NT2/D1 (cell line): ENCODE data around the gene TIAM1.

ENCODE experiments used
- DNase-seq: peaks from one replicate; pipeline ENCODE4 v3.0.0-alpha.2; 2011; ENCODE audit warnings: low read depth, low spot score
- H3K27me3 ChIP-seq: 2 replicates; pipeline ENCODE4 v1.6.0; 2011; ENCODE audit warnings: mild to moderate bottlenecking; ENCODE audit not compliant: insufficient read length, insufficient read depth
- H3K36me3 ChIP-seq: 2 replicates; pipeline ENCODE4 v1.6.1; 2011; ENCODE audit warnings: mild to moderate bottlenecking, low read length, mixed read lengths; ENCODE audit not compliant: insufficient read depth, insufficient read length
- H3K4me1 ChIP-seq: 2 replicates; pipeline ENCODE4 v1.5.1; 2011; ENCODE audit not compliant: insufficient read depth, insufficient read length
- H3K4me3 ChIP-seq: 2 replicates; pipeline ENCODE4 v1.5.1; 2011; ENCODE audit warnings: low read depth; ENCODE audit not compliant: insufficient read length
- H3K9ac ChIP-seq: 2 replicates; pipeline ENCODE4 v1.6.0; 2011; ENCODE audit warnings: low read depth; ENCODE audit not compliant: insufficient read length
- H3K9me3 ChIP-seq: 2 replicates; pipeline ENCODE4 v1.5.1; 2011; ENCODE audit warnings: mild to moderate bottlenecking, low read length; ENCODE audit not compliant: insufficient read depth
- SUZ12 ChIP-seq: IDR thresholded peaks from 2 replicates; pipeline ENCODE4 v1.6.1; 2011; ENCODE audit not compliant: insufficient read length, insufficient read depth; ENCODE audit errors: extremely low read depth
- YY1 ChIP-seq: IDR thresholded peaks from 2 replicates; pipeline ENCODE4 v1.6.1; 2011; ENCODE audit not compliant: insufficient read length, insufficient read depth
- ZNF274 ChIP-seq: IDR thresholded peaks from 2 replicates; pipeline ENCODE4 v1.6.1; 2011; ENCODE audit warnings: mild to moderate bottlenecking, low read depth, low read length

The TIAM1 gene

DNA sequence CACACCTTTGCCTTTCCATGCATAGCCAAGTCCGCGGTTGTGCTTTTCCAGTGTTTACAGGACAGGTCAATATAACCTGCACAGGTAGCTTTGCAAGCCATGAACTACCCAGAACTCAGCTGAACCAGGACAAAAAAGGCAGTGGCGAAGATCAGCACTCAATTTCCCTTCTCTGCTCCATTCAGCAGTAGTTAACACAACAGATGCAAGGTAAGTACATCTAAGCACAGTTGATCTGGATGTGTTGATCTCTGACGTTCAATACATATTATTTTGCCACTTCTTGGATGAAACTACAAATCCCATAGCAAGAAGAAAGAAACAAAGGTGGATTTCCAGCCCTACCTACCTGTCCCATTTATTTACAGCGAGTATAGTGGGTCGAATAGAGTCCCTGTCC lies 159.2 kb downstream of the TIAM1 start:
- TF ChIP-seq ZNF274 (no peak), SUZ12 (no peak), YY1 (no peak)
- no peaks in the 10 kb centered on the region for H3K27me3 ChIP-seq
- H3K4me3 ChIP-seq = no peak overlapping the region
- no peak for DNase-seq
- peaks cover 3% of the 10 kb centered on the region for H3K4me1 ChIP-seq
- no peaks in the 10 kb centered on the region for H3K9me3 ChIP-seq
- peaks cover 35% of the 10 kb centered on the region for H3K36me3 ChIP-seq
- no peak overlapping the region for H3K9ac ChIP-seq

DNA sequence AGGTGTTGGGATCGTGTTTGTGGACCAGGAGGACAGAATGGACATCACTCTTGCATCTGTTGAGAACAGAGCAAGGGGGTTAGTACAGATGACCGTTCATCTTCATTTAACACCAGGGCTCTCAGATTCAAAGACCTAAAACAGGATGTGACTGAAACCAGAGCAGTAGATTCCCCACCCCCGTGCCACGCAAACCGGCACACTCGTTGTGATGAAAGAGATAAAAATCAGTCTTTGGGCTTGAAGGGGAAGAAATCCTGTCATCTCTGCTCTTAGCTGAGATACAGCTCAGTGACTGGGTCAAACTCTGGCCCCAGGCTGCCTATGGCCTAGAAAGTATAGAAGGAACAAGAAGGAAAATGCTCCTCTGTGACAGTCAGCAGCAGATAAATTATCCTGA lies 159.6 kb downstream of the TIAM1 start:
- H3K4me3 ChIP-seq = no peak overlapping the region
- no peaks in the 10 kb centered on the region for H3K9me3 ChIP-seq
- peaks cover 35% of the 10 kb centered on the region for H3K36me3 ChIP-seq
- no peaks in the 10 kb centered on the region for H3K27me3 ChIP-seq
- H3K4me1 ChIP-seq = peaks cover 3% of the 10 kb centered on the region
- no peak overlapping the region for H3K9ac ChIP-seq
- TF ChIP-seq ZNF274 (no peak), SUZ12 (no peak), YY1 (no peak)
- DNase-seq = no peak

DNA sequence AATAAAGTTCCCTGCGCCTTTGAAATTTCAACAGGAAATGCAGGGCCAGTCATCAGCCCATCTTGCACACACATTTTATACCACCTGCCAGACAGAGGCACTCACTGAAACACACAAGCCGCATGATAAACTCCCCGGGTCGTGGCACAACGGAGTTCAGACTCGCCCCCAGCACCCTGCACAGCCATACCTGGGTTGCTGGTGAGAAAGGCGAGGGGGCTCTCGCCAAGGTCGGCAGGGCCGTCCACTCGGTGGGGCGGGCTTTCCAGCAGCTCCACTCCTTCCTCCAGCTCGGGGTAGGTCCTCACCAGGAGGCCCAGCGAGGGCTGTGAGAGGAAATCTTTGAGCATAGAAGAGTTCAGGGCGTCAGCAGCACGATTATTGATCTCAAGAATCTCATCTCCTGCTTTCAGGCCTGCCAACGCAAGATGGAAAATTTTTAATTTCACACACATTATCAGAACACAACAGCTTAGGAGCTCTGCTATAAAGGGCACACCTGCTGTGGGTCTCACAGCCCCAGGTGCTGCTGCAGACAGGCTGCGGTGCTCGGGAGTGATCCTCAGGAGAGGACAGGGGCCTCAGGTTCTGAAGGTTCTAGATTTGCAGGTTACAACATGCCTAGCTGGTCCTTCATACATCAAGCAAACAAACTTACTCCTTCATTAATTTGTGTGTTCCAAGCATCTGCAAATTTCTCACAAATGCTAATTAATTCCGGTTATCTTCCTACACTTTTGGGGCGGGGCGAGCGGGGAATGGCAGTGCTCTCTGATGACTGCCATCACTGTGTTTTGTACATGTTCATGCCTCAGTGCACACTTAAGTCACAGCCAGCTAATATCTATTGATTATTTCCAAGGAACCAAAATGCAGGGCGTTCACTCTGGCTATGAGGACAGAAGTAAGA lies 161.6 kb downstream of the TIAM1 start:
- H3K4me3 ChIP-seq = no peak overlapping the region
- H3K36me3 ChIP-seq = peaks cover 35% of the 10 kb centered on the region
- no peak for TF ChIP-seq ZNF274
- no peak for TF ChIP-seq YY1
- TF ChIP-seq SUZ12 = no peak
- no peak for DNase-seq
- no peak overlapping the region for H3K9ac ChIP-seq
- H3K27me3 ChIP-seq = no peaks in the 10 kb centered on the region
- H3K4me1 ChIP-seq = peaks cover 3% of the 10 kb centered on the region
- no peaks in the 10 kb centered on the region for H3K9me3 ChIP-seq

DNA sequence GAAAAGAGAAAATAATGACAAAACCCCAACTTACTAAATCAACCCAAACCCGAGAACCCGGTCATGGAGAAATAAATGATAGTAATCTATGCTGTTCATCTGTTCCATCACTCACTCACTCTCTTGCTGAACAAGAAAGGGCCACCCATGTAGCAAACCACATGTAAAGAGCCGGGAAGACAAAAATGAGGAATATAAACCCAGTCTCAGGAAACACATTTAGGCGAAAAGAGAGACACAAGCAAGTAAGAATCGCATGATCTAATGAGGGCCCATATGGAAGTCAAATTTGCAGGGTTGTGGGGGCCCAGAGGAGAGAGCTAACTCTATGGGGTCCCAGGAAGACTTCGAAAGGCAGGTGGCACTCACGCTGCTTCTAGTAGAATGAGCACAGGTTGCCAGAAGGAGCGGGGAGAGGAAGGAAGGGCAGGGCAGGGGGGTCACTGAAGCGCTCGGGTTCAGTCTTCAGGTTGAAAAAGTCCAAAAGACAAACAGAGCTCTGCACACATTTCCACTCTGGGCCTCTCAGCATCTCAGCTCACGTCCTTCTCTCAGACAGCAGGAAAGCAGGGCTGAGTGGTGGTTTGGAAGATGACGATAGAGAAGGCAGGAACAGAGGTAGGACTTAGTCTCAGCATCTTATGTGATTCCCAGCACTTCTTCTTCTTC lies 162.8 kb downstream of the TIAM1 start:
- no peak for TF ChIP-seq SUZ12
- no peak for TF ChIP-seq ZNF274
- no peak for TF ChIP-seq YY1
- peaks cover 3% of the 10 kb centered on the region for H3K4me1 ChIP-seq
- H3K27me3 ChIP-seq = no peaks in the 10 kb centered on the region
- no peak for DNase-seq
- peaks cover 27% of the 10 kb centered on the region for H3K36me3 ChIP-seq
- no peak overlapping the region for H3K9ac ChIP-seq
- no peak overlapping the region for H3K4me3 ChIP-seq
- no peaks in the 10 kb centered on the region for H3K9me3 ChIP-seq

DNA sequence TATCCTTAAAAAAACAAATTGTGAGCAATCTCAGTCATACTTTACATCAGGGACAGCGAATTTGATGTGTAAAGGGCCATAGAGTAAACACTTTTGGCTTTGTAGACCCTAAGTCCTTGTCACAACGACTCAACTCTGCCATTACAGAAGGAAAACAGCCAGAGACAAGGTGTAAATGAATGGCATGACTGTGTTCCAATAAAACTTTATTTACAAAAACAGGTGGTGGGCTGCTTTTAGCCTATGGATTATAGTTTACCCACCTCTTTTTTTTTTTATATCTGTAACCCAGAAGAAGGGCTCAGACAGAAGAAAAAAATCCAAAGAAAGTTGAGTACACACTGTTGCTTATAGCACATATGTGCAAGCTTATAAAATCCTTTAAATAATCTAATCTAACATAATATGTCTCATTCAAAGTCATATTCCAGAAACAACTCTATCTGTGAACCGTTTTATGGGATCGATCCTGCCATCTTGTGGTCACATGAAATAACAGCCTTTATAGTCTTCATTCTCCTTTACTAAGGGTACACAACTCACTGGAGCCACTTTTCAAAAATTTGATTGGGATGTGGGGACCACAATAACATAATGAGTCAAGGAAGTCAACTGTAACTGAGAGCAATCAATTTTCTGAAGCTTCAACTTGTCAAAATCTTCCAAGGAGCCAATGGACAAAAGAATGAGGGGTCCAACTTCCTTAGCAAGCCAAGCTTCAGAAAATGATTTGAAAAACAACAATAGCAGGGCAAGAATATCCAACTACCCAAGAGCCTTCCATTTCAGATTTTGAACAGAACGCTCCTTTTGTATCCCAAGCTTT lies 163.6 kb downstream of the TIAM1 start:
- H3K4me3 ChIP-seq = no peak overlapping the region
- no peak overlapping the region for H3K9ac ChIP-seq
- DNase-seq = no peak
- H3K9me3 ChIP-seq = no peaks in the 10 kb centered on the region
- TF ChIP-seq YY1 = no peak
- no peak for TF ChIP-seq ZNF274
- no peak for TF ChIP-seq SUZ12
- H3K36me3 ChIP-seq = peaks cover 24% of the 10 kb centered on the region
- H3K27me3 ChIP-seq = no peaks in the 10 kb centered on the region
- H3K4me1 ChIP-seq = peaks cover 3% of the 10 kb centered on the region

DNA sequence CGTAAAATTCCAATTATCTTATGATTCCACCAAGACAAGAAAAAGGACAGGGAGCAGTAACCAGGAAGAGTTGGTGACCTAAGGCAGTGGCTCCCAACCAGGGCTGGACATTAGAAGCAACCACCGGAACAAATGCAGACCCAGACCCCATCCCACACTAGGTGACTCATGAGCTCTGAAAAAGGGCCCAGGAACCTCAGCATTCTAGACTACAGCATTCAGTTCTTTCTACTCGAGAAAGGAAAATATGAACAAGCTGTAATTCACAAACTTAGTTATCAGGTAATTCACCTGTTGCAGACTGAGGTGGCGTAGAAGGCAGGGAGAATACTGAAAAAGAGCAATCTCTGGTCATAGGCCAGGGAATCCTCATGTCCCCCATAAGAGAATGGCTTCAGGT lies 167.3 kb downstream of the TIAM1 start:
- DNase-seq = no peak
- H3K9ac ChIP-seq = no peak overlapping the region
- no peak overlapping the region for H3K4me3 ChIP-seq
- H3K4me1 ChIP-seq = peaks cover 4% of the 10 kb centered on the region
- peaks cover 10% of the 10 kb centered on the region for H3K36me3 ChIP-seq
- TF ChIP-seq SUZ12 = no peak
- no peak for TF ChIP-seq ZNF274
- no peak for TF ChIP-seq YY1
- H3K27me3 ChIP-seq = no peaks in the 10 kb centered on the region
- H3K9me3 ChIP-seq = no peaks in the 10 kb centered on the region

DNA sequence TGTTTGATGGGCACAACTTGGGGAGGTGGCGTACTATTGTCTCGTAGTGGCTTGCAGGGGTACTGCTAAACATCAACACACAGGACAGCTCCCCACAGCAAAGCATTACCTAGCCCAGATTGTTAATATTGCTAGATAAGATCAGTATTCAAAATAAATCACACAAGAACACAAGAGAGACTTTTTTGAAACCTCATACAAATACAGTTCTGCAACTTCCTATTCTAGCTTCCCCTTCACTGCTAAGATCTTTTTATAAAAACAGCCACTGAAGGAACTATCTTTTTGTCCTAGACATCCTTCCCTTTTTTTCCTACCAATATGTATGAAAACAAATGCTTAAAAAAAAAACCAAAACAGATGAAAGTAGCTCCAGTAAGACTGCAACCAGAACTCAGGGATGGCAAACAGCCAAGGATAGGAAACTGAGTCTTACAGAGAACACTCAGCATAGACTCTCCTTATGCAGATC lies 167.9 kb downstream of the TIAM1 start:
- Histone ChIP-seq H3K27me3 (no peaks in the 10 kb centered on the region), H3K36me3 (peaks cover 5% of the 10 kb centered on the region), H3K9me3 (no peaks in the 10 kb centered on the region), H3K9ac (no peak overlapping the region), H3K4me3 (no peak overlapping the region), H3K4me1 (peaks cover 4% of the 10 kb centered on the region)
- no peak for DNase-seq
- TF ChIP-seq SUZ12 = no peak
- TF ChIP-seq ZNF274 = no peak
- TF ChIP-seq YY1 = no peak
